ENCODE measurements around the gene RYR3. TPM values are rescaled to one million over a fixed set of nuclear protein-coding genes. Genes with fewer than 3 reads are reported as not detected.

RYR3 gene
- total and polyA plus RNA-seq, 10 of the 15 experiments (the other 5 are each of a cell fraction or from before 2014, with no cell fraction given) = under 0.01 to 0.44 (median 0.16) TPM; not detected in 5

DNA sequence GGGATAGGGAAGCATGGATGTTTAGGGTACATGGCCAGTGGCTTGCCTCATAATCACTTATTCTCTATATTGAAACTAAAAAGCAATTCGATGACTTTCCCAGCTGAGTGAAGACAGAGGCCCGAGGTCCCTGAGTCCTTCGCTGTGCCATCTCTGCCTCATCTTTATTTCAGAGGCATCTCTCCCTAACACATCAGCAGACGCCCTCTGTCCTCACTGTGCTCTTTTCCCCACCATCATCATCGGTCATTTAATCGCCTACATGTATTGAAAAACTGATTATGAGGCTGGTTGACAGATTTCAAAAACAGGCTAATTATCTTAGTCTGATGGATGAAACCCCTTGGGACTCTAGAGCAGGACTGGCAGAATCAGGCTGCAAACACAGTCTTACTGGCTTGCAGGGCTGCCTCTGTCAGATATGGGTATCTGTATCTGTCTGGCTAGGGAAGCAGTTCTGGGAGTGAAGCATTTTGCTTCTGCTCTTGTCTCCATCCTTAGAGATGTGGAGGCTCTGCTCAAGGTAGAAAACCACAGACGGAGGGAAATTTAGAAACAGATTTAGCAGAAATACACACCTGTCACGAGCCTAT is 366.6 kb downstream of the RYR3 start:
- BruUV-seq (replicated peaks) = no TSS peak
- SMC1A ChIA-PET (ENCODE audit: uncharacterized antibody, unreplicated experiment) = no interaction called here
- no peak overlapping the region for H3K27ac ChIP-seq (ENCODE audit: control insufficient read depth, insufficient read depth)

More for the DNA sequence above, 366.6 kb downstream of the RYR3 start:
- Histone ChIP-seq H3K9me3 (replicated peaks; ENCODE audit: control insufficient read depth, insufficient read depth, low read length) (no peaks in the 10 kb centered on the region), H3K4me3 (no peak overlapping the region), H3K27me3 (replicated peaks in 1 of 2; ENCODE audit: control insufficient read depth in 2 of 2, insufficient read depth in 2 of 2, low read length in 1 of 2) (no peaks in the 10 kb centered on the region; a peak in 3 of 4 replicates), H3K79me2 (ENCODE audit: control insufficient read depth, insufficient read depth, low read length) (no peaks in the 10 kb centered on the region), H3K36me3 (ENCODE audit: control insufficient read depth in 2 of 2, insufficient read depth in 2 of 2, low read length in 1 of 2) (no peaks in the 10 kb centered on the region), H2AFZ (ENCODE audit: control insufficient read depth, low read depth, low read length) (no peak overlapping the region), H3K4me1 (ENCODE audit: control insufficient read depth, insufficient read depth, low read length) (0 out of 2 replicates have a peak, but pooled peaks cover under 1% of the 10 kb centered on the region), H3K4me2 (ENCODE audit: control insufficient read depth, insufficient read depth) (no peak overlapping the region), H3K9ac (ENCODE audit: control insufficient read depth, insufficient read depth, low read length) (no peak overlapping the region), H4K20me1 (ENCODE audit: control insufficient read depth, insufficient read depth) (no peaks in the 10 kb centered on the region)
- WGBS (ENCODE audit: insufficient coverage, insufficient replicate concordance, low lambda C conversion rate, missing lambda C conversion rate) = 41% methylated on average over 8 of the region's 8 CpGs
- ChIA-PET POLR2A (interaction anchor here (0.6 kb wide), 1 partner anchor 227 kb away, joined by 3 read pairs; no protein-coding TSS in a partner anchor), RAD21 (ENCODE audit: unreplicated experiment) (no interaction called here), CTCF (interaction anchor here (0.6 to 3.9 kb wide), 3 partner anchors 363 to 393 kb away, joined by 5 to 20 read pairs (median 6); no protein-coding TSS in a partner anchor)
- no peak for ATAC-seq
- FAIRE-seq = no peak
- DNase-seq (ENCODE audit: low read depth, low spot score) = no peak
- in situ Hi-C loops (cut with MboI) (no loop called here), intact Hi-C loops (cut with micrococcal nuclease; ENCODE audit: unreplicated experiment) (no loop called here)
- TF ChIP-seq CREM (IDR thresholded peaks at IDR 0.05; ENCODE audit: low read depth) (no peak), RFX5 (IDR thresholded peaks at IDR 0.05; ENCODE audit: low read depth, low read length) (no peak), EGR1 (IDR thresholded peaks at IDR 0.05; ENCODE audit: borderline replicate concordance in 1 of 2, low read depth in 2 of 2, low read length in 2 of 2) (no peak), FOXK2 (IDR thresholded peaks at IDR 0.05) (no peak), E2F4 (IDR thresholded peaks at IDR 0.05; ENCODE audit: low read depth, low read length) (no peak), TAF1 (IDR thresholded peaks at IDR 0.05; ENCODE audit: borderline replicate concordance, low read depth, low read length) (no peak), KDM1A (IDR thresholded peaks at IDR 0.05; ENCODE audit: borderline replicate concordance) (no peak), STAT1 (conservative IDR thresholded peaks at IDR 0.05) (no peak)
- TF ChIP-seq, protein P1, sequence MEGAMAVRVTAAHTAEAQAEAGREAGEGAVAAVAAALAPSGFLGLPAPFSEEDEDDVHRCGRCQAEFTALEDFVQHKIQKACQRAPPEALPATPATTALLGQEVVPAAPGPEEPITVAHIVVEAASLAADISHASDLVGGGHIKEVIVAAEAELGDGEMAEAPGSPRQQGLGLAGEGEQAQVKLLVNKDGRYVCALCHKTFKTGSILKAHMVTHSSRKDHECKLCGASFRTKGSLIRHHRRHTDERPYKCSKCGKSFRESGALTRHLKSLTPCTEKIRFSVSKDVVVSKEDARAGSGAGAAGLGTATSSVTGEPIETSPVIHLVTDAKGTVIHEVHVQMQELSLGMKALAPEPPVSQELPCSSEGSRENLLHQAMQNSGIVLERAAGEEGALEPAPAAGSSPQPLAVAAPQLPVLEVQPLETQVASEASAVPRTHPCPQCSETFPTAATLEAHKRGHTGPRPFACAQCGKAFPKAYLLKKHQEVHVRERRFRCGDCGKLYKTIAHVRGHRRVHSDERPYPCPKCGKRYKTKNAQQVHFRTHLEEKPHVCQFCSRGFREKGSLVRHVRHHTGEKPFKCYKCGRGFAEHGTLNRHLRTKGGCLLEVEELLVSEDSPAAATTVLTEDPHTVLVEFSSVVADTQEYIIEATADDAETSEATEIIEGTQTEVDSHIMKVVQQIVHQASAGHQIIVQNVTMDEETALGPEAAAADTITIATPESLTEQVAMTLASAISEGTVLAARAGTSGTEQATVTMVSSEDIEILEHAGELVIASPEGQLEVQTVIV (IDR thresholded peaks at IDR 0.05; ENCODE audit: borderline replicate concordance, partially characterized antibody) = no peak
